ENCODE measurements around the gene PFKFB4.

PFKFB4 gene

GRCh38 chr3:48516571-48516970 lies 40.0 kb downstream of the PFKFB4 start:
- DNase-seq: no peak
- Mint-ChIP-seq H3K9me3 (no peaks in the 10 kb centered on the region), H3K27me3 (ENCODE audit: low read depth, poor library complexity) (peaks cover 6% of the 10 kb centered on the region), H3K4me3 (no peak overlapping the region), H3K4me1 (no peaks in the 10 kb centered on the region), H3K27ac (no peak overlapping the region), H3K36me3 (ENCODE audit: low read depth) (peaks cover 5% of the 10 kb centered on the region)
- no peak for TF ChIP-seq CTCF (IDR thresholded peaks at IDR 0.05)

- TF ChIP-seq CTCF (IDR thresholded peaks at IDR 0.05): no peak
- H3K27me3 Mint-ChIP-seq (ENCODE audit: low read depth, poor library complexity): peaks cover 6% of the 10 kb centered on the region
- no peaks in the 10 kb centered on the region for H3K4me1 Mint-ChIP-seq
- H3K9me3 Mint-ChIP-seq: no peaks in the 10 kb centered on the region
- H3K27ac Mint-ChIP-seq: no peak overlapping the region
- DNase-seq: no peak
- H3K36me3 Mint-ChIP-seq (ENCODE audit: low read depth): peaks cover 5% of the 10 kb centered on the region
- H3K4me3 Mint-ChIP-seq: no peak overlapping the region
Measured at GRCh38 chr3:48514431-48515227, 42.0 kb downstream of the PFKFB4 start.

- Mint-ChIP-seq H3K36me3 (ENCODE audit: low read depth) (peaks cover 5% of the 10 kb centered on the region), H3K4me1 (peaks cover 12% of the 10 kb centered on the region), H3K27me3 (ENCODE audit: low read depth, poor library complexity) (peaks cover 7% of the 10 kb centered on the region), H3K27ac (peak overlapping the region; percentile 75), H3K4me3 (no peak overlapping the region), H3K9me3 (no peaks in the 10 kb centered on the region)
- DNase-seq: no peak
- no peak for TF ChIP-seq CTCF (IDR thresholded peaks at IDR 0.05)
Measured at GRCh38 chr3:48511551-48511950, 45.1 kb downstream of the PFKFB4 start.

GRCh38 chr3:48507256-48508061 lies 49.1 kb downstream of the PFKFB4 start:
- Mint-ChIP-seq H3K9me3 (no peaks in the 10 kb centered on the region), H3K4me3 (no peak overlapping the region), H3K4me1 (peaks cover 34% of the 10 kb centered on the region), H3K36me3 (ENCODE audit: low read depth) (peaks cover 4% of the 10 kb centered on the region), H3K27ac (no peak overlapping the region), H3K27me3 (ENCODE audit: low read depth, poor library complexity) (peaks cover 6% of the 10 kb centered on the region)
- peak; percentile 47 for TF ChIP-seq CTCF (IDR thresholded peaks at IDR 0.05)
- DNase-seq: peak; percentile 55

- H3K9me3 Mint-ChIP-seq: no peaks in the 10 kb centered on the region
- DNase-seq: no peak
- TF ChIP-seq CTCF (IDR thresholded peaks at IDR 0.05): no peak
- peaks cover 6% of the 10 kb centered on the region for H3K27me3 Mint-ChIP-seq (ENCODE audit: low read depth, poor library complexity)
- peak overlapping the region; percentile 64 for H3K4me3 Mint-ChIP-seq
- H3K36me3 Mint-ChIP-seq (ENCODE audit: low read depth): no peaks in the 10 kb centered on the region
- no peak overlapping the region for H3K27ac Mint-ChIP-seq
- H3K4me1 Mint-ChIP-seq: peaks cover 40% of the 10 kb centered on the region
Measured at GRCh38 chr3:48505968-48506504, 50.6 kb downstream of the PFKFB4 start.
